SU-DHL-6 (cell line): Measurements from ENCODE around the gene CBFB.
A peak's percentile ranks its signal among the peaks of the same experiment; 100 is the strongest.

ENCODE experiments used
- H2AFZ ChIP-seq: fragments of 200-600 bp; sonication (generic); 2 replicates; pipeline ENCODE4 v1.6.1; 2014; ENCODE audit warnings: low read depth, mild to moderate bottlenecking, moderate library complexity, mixed read lengths, antibody characterized with exemption, low read length; ENCODE audit not compliant: severe bottlenecking
- H3F3A ChIP-seq: fragments of 200-600 bp; shearing (Covaris generic); 2 replicates; pipeline ENCODE4 v1.6.0; 2016; ENCODE audit warnings: antibody characterized with exemption, mild to moderate bottlenecking; ENCODE audit not compliant: insufficient read depth
- H3K27ac ChIP-seq: fragments of 200-600 bp; sonication (generic); 2 replicates; pipeline ENCODE4 v1.5.1; 2016; ENCODE audit warnings: low read depth, mild to moderate bottlenecking, low read length, moderate library complexity, mixed read lengths
- H3K27me3 ChIP-seq: fragments of 200-600 bp; sonication (generic), shearing (Covaris generic); 2 replicates; pipeline ENCODE4 v1.6.0; 2014; ENCODE audit warnings: mild to moderate bottlenecking, low read length
- H3K36me3 ChIP-seq: fragments of 200-600 bp; sonication (generic); 2 replicates; pipeline ENCODE4 v1.6.1; 2014; ENCODE audit warnings: mild to moderate bottlenecking, low read length, mixed read lengths
- H3K4me2 ChIP-seq: fragments of 300-600, 200-600 bp; shearing (Covaris generic), sonication (generic); 2 replicates; pipeline ENCODE4 v1.6.0; 2014; ENCODE audit warnings: low read length, low read depth, mild to moderate bottlenecking; ENCODE audit not compliant: poor library complexity, severe bottlenecking
- H3K4me3 ChIP-seq: fragments of 200-600 bp; sonication (generic); 2 replicates; pipeline ENCODE4 v1.5.1; 2014; ENCODE audit warnings: antibody characterized with exemption, low read length, mild to moderate bottlenecking, mixed read lengths; ENCODE audit not compliant: insufficient read depth, poor library complexity, severe bottlenecking
- H3K79me2 ChIP-seq: fragments of 200-600 bp; sonication (generic); 2 replicates; pipeline ENCODE4 v1.6.1; 2014; ENCODE audit warnings: mild to moderate bottlenecking, low read length, moderate library complexity; ENCODE audit not compliant: insufficient read depth
- H3K9ac ChIP-seq: fragments of 200-600 bp; sonication (generic); 2 replicates; pipeline ENCODE4 v1.7.0; 2014; ENCODE audit warnings: mild to moderate bottlenecking, low read length
- H3K9me2 ChIP-seq: fragments of 200-600 bp; sonication (generic); replicated peaks from 2 replicates; pipeline ENCODE4 v1.6.1; 2014; ENCODE audit warnings: low read length; ENCODE audit not compliant: insufficient read depth
- H3K9me3 ChIP-seq: fragments of 200-600 bp; sonication (generic); 2 replicates; pipeline ENCODE4 v1.6.1; 2014; ENCODE audit warnings: low read length, mixed read lengths; ENCODE audit not compliant: insufficient read depth
- H4K20me1 ChIP-seq: fragments of 200-600 bp; sonication (generic); 2 replicates; pipeline ENCODE4 v1.6.1; 2014; ENCODE audit warnings: low read depth, mild to moderate bottlenecking, antibody characterized with exemption, low read length, moderate library complexity, mixed read lengths
- EZH2phosphoT487 ChIP-seq: fragments of 200-600 bp; sonication (generic), shearing (Covaris generic); conservative IDR thresholded peaks from 2 replicates; pipeline ENCODE4 v1.6.1; 2018; ENCODE audit warnings: mild to moderate bottlenecking, antibody characterized with exemption, low read length, moderate library complexity, mixed read lengths
- TF ChIP-seq, protein P1 (sequence below): fragments of 200-600 bp; sonication (generic); IDR thresholded peaks from one replicate; pipeline ENCODE4 v1.5.1; 2017; ENCODE audit warnings: antibody characterized with exemption, mild to moderate bottlenecking, low read length, moderate library complexity; ENCODE audit not compliant: insufficient read depth, poor library complexity, severe bottlenecking

Gene CBFB

DNA sequence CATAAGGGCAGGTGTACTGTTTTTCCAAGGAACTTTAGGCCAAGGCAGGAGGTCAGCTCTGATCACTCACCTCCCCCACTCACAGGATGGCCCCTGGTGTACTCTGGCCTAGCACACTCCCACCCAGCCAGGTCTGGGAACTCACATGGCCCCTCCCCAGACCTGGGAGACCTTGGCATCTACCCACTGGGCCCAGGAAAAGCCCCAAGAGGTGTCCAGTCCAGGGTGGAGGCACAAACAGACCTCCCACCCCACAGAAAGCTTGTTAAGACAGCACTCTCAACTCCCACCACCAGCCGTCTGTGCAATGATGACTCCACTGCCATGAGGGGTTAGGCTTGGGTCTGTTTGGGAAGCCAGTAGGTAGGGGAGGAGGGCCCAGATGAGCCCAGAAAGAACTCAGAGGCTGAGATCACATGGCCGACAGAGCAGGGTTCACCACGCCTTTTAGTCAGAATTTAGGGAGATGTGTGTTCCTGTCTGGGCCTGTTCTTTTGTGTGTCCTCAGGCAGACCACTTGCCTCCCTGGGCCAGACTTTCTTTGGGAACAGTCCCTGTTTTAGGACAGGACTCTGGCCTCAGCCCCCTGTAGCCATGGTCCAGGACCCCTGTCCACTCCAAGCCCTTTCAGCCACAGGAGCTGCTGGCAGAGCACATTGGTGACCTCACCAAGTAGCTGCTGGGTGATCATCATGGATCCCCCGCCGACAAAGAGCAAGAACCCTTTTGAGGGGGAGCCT, 12.1 kb upstream of the CBFB start:
- H4K20me1 ChIP-seq = no peaks in the 10 kb centered on the region
- no peaks in the 10 kb centered on the region for H3K36me3 ChIP-seq
- H3K4me2 ChIP-seq = no peak overlapping the region
- no peak overlapping the region for H3K9ac ChIP-seq
- H3K9me2 ChIP-seq = no peaks in the 10 kb centered on the region
- H3K9me3 ChIP-seq = no peaks in the 10 kb centered on the region
- H3K27ac ChIP-seq = no peak overlapping the region
- H3K27me3 ChIP-seq = no peaks in the 10 kb centered on the region
- H2AFZ ChIP-seq = no peak overlapping the region
- H3F3A ChIP-seq = no peaks in the 10 kb centered on the region
- no peak overlapping the region for H3K4me3 ChIP-seq
- TF ChIP-seq EZH2phosphoT487 = no peak
- TF ChIP-seq, protein P1, sequence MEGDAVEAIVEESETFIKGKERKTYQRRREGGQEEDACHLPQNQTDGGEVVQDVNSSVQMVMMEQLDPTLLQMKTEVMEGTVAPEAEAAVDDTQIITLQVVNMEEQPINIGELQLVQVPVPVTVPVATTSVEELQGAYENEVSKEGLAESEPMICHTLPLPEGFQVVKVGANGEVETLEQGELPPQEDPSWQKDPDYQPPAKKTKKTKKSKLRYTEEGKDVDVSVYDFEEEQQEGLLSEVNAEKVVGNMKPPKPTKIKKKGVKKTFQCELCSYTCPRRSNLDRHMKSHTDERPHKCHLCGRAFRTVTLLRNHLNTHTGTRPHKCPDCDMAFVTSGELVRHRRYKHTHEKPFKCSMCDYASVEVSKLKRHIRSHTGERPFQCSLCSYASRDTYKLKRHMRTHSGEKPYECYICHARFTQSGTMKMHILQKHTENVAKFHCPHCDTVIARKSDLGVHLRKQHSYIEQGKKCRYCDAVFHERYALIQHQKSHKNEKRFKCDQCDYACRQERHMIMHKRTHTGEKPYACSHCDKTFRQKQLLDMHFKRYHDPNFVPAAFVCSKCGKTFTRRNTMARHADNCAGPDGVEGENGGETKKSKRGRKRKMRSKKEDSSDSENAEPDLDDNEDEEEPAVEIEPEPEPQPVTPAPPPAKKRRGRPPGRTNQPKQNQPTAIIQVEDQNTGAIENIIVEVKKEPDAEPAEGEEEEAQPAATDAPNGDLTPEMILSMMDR = no peak
- no peaks in the 10 kb centered on the region for H3K79me2 ChIP-seq

DNA sequence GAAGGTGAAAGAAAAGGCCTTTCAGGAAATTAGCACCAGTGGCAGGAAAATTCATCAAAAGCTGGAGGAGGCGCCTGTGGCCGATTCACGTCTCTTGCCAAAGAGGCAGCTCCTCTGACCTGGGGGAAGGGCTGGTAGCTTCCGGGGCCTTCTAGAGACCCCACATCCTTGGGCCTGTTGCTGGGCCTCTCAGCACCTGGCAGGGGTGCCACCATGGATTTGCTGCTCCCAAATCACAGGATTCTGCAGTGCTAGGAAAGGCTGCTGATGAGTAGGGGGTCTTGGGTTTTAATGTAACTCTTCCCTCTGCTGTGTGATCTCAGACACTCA, 11.6 kb upstream of the CBFB start:
- Histone ChIP-seq H3K27ac (no peak overlapping the region), H3K79me2 (no peaks in the 10 kb centered on the region), H3F3A (no peaks in the 10 kb centered on the region), H3K9me3 (no peaks in the 10 kb centered on the region), H3K36me3 (no peaks in the 10 kb centered on the region), H3K9ac (no peak overlapping the region), H3K4me3 (no peak overlapping the region), H4K20me1 (no peaks in the 10 kb centered on the region), H3K27me3 (no peaks in the 10 kb centered on the region), H3K9me2 (no peaks in the 10 kb centered on the region), H2AFZ (no peak overlapping the region), H3K4me2 (no peak overlapping the region)
- TF ChIP-seq, protein P1 = no peak
- no peak for TF ChIP-seq EZH2phosphoT487

DNA sequence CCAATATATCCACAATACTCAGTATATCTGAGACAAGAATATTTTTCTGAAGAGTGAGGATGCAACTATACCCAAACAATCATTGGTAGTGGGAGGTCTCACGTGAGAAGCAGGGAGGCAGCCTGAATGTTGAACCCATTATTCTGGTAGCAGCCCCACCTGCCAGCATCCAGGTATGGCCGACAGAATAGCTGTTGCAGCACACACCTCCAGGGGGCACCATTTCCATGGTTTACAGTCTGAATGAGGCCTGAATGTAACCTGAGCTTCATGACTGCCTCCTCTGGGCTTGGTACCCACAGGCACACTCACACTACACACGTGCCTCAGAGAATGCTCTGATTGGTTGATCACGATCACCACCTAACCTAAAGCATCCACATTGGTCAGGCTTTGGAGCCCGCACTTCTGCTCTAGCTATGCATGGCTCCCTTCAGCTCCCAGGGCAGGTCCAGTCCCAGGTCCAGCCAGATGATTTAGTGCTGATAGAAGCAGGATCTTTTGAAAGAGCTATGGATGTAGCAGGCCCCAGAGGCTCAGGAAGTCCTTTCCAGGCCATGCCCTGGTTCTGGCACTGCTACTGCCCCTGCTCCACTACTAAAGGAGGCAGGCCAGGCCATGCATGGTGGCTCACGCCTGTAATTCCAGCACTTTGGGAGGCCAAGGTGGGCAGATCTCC, 11.0 kb upstream of the CBFB start:
- Histone ChIP-seq H3K4me3 (no peak overlapping the region), H3K9ac (no peak overlapping the region), H3K79me2 (no peaks in the 10 kb centered on the region), H2AFZ (peak overlapping the region; percentile 75), H3K27ac (no peak overlapping the region), H3K36me3 (no peaks in the 10 kb centered on the region), H3K9me2 (no peaks in the 10 kb centered on the region), H3K27me3 (no peaks in the 10 kb centered on the region), H4K20me1 (no peaks in the 10 kb centered on the region), H3K9me3 (no peaks in the 10 kb centered on the region), H3K4me2 (no peak overlapping the region), H3F3A (no peaks in the 10 kb centered on the region)
- TF ChIP-seq, protein P1 = peak; percentile 71
- no peak for TF ChIP-seq EZH2phosphoT487
